SK-N-SH treated with all-trans-retinoic acid at 6 μM for 48 hours (cell line): ENCODE results near the gene SDR42E1.

Source experiments
- ATAC-seq: fragments of 200-7000 bp; cut with Tn5 transposase; 3 replicates; pipeline ENCODE4 v1.9.1; 2020; ENCODE audit warnings: mild to moderate bottlenecking, moderate library complexity
- ARNTL ChIP-seq: fragments of 450-650 bp; formaldehyde crosslinking; IDR thresholded peaks from 2 replicates; pipeline ENCODE4 v1.5.0; 2020; ENCODE audit warnings: low read depth, mild to moderate bottlenecking, moderate library complexity, borderline replicate concordance
- BACH2 ChIP-seq: fragments of 250-450 bp; sonication (Bioruptor Pico); IDR thresholded peaks from 2 replicates; pipeline ENCODE4 v1.9.0; 2021; ENCODE audit warnings: mild to moderate bottlenecking, borderline replicate concordance
- CSDC2 ChIP-seq: fragments of 250-450 bp; sonication (Bioruptor Pico); IDR thresholded peaks from 2 replicates; pipeline ENCODE4 v1.5.0; 2020; ENCODE audit warnings: mild to moderate bottlenecking, moderate library complexity
- ESRRG ChIP-seq: fragments of 250-450 bp; sonication (Bioruptor Pico); IDR thresholded peaks from 2 replicates; pipeline ENCODE4 v1.6.1; 2021; ENCODE audit warnings: mild to moderate bottlenecking
- GLIS3 ChIP-seq: fragments of 250-450 bp; sonication (Bioruptor Pico); IDR thresholded peaks from 2 replicates; pipeline ENCODE4 v1.5.0; 2020; ENCODE audit warnings: mild to moderate bottlenecking, moderate library complexity
- ISL1 ChIP-seq: fragments of 250-450 bp; sonication (Bioruptor Pico); IDR thresholded peaks from 2 replicates; pipeline ENCODE4 v2.1.2; 2022; ENCODE audit warnings: mild to moderate bottlenecking, moderate library complexity
- OSR1 ChIP-seq: fragments of 250-450 bp; sonication (Bioruptor Pico); IDR thresholded peaks from 2 replicates; pipeline ENCODE4 v1.8.0; 2022; ENCODE audit warnings: moderate library complexity, mild to moderate bottlenecking, inconsistent platforms
- PPARA ChIP-seq: fragments of 250-450 bp; sonication (Bioruptor Pico); IDR thresholded peaks from 2 replicates; pipeline ENCODE4 v1.5.0; 2020; ENCODE audit warnings: mild to moderate bottlenecking, borderline replicate concordance
- RARB ChIP-seq: fragments of 250-450 bp; sonication (Bioruptor Pico); IDR thresholded peaks from 2 replicates; pipeline ENCODE4 v1.8.0; 2021; ENCODE audit warnings: mild to moderate bottlenecking, moderate library complexity
- SNAI2 ChIP-seq: fragments of 250-450 bp; sonication (Bioruptor Pico); IDR thresholded peaks from 2 replicates; pipeline ENCODE4 v1.5.0; 2020; ENCODE audit warnings: mild to moderate bottlenecking, moderate library complexity
- TCF4 ChIP-seq: fragments of 250-450 bp; sonication (Bioruptor Pico); IDR thresholded peaks from 2 replicates; pipeline ENCODE4 v1.8.0; 2021; ENCODE audit warnings: mild to moderate bottlenecking, moderate library complexity, borderline replicate concordance
- TOX ChIP-seq: fragments of 250-450 bp; sonication (Bioruptor Pico); IDR thresholded peaks from 2 replicates; pipeline ENCODE4 v1.8.0; 2021; ENCODE audit warnings: mild to moderate bottlenecking, moderate library complexity, borderline replicate concordance
- ZFP3 ChIP-seq: fragments of 250-450 bp; sonication (Bioruptor Pico); IDR thresholded peaks from 2 replicates; pipeline ENCODE4 v1.5.0; 2020; ENCODE audit warnings: mild to moderate bottlenecking, moderate library complexity
- ZFP30 ChIP-seq: fragments of 450-650 bp; formaldehyde crosslinking; IDR thresholded peaks from 2 replicates; pipeline ENCODE4 v1.5.0; 2022; ENCODE audit warnings: mild to moderate bottlenecking, moderate library complexity
- ZNF565 ChIP-seq: fragments of 450-650 bp; formaldehyde crosslinking; conservative IDR thresholded peaks from 2 replicates; pipeline ENCODE4 v1.5.0; 2020; ENCODE audit warnings: low read depth, mild to moderate bottlenecking, moderate library complexity
- ZNF70 ChIP-seq: fragments of 450-650 bp; formaldehyde crosslinking; IDR thresholded peaks from 2 replicates; pipeline ENCODE4 v1.5.0; 2020; ENCODE audit warnings: mild to moderate bottlenecking, moderate library complexity
- ZNF8 ChIP-seq: fragments of 450-650 bp; formaldehyde crosslinking; IDR thresholded peaks from 2 replicates; pipeline ENCODE4 v1.5.0; 2020; ENCODE audit warnings: mild to moderate bottlenecking, moderate library complexity
- TF ChIP-seq, protein P1 (sequence below): fragments of 250-450 bp; sonication (Bioruptor Pico); IDR thresholded peaks from 2 replicates; pipeline ENCODE4 v1.5.1; 2020; ENCODE audit warnings: low read depth, mild to moderate bottlenecking, moderate library complexity
- TF ChIP-seq, protein P2 (sequence below): fragments of 250-450 bp; sonication (Bioruptor Pico); IDR thresholded peaks from 2 replicates; pipeline ENCODE4 v1.8.0; 2020; ENCODE audit warnings: mild to moderate bottlenecking, moderate library complexity, borderline replicate concordance
- TF ChIP-seq, protein P3 (sequence below): fragments of 250-450 bp; sonication (Bioruptor Pico); IDR thresholded peaks from 2 replicates; pipeline ENCODE4 v1.8.0; 2021; ENCODE audit warnings: low read depth, mild to moderate bottlenecking, moderate library complexity, borderline replicate concordance
- TF ChIP-seq, protein P4 (sequence below): fragments of 250-450 bp; sonication (Bioruptor Pico); IDR thresholded peaks from 2 replicates; pipeline ENCODE4 v1.5.1; 2021; ENCODE audit warnings: mild to moderate bottlenecking, moderate library complexity

Gene SDR42E1, protein sequence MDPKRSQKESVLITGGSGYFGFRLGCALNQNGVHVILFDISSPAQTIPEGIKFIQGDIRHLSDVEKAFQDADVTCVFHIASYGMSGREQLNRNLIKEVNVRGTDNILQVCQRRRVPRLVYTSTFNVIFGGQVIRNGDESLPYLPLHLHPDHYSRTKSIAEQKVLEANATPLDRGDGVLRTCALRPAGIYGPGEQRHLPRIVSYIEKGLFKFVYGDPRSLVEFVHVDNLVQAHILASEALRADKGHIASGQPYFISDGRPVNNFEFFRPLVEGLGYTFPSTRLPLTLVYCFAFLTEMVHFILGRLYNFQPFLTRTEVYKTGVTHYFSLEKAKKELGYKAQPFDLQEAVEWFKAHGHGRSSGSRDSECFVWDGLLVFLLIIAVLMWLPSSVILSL

DNA sequence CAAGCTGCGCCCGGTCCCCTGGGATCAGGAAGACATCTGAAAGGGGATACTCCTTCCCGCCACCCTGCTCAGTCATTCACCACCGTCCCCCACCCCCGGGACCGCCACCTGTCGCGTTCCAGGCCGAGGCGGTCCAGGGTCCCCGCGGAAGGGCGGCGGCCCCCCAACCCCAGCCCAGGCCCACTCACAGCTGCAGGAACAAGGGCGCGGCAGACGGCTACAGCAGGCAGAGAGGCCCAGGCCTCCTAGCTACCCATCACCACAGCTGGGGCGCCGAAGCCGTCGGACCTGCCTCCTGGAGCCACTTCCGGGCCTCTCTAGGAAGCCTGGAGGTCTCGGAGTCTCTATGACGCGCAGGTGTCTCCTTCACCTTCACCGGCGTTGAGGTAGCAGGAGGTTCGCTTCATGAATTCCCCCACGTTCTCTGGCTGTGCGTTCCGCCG lies at the start of gene SDR42E1:
Gene SDR42E1, minus strand, starts transcription at position 272 of the 443 bp plus-strand sequence. CDS start 10,612 bp downstream, outside the sequence.
- no peak for TF ChIP-seq ZNF8 (CRISPR knock-in tag)
- TF ChIP-seq, protein P1, sequence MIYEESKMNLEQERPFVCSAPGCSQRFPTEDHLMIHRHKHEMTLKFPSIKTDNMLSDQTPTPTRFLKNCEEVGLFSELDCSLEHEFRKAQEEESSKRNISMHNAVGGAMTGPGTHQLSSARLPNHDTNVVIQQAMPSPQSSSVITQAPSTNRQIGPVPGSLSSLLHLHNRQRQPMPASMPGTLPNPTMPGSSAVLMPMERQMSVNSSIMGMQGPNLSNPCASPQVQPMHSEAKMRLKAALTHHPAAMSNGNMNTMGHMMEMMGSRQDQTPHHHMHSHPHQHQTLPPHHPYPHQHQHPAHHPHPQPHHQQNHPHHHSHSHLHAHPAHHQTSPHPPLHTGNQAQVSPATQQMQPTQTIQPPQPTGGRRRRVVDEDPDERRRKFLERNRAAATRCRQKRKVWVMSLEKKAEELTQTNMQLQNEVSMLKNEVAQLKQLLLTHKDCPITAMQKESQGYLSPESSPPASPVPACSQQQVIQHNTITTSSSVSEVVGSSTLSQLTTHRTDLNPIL (CRISPR knock-in tag): no peak
- TF ChIP-seq, protein P2, sequence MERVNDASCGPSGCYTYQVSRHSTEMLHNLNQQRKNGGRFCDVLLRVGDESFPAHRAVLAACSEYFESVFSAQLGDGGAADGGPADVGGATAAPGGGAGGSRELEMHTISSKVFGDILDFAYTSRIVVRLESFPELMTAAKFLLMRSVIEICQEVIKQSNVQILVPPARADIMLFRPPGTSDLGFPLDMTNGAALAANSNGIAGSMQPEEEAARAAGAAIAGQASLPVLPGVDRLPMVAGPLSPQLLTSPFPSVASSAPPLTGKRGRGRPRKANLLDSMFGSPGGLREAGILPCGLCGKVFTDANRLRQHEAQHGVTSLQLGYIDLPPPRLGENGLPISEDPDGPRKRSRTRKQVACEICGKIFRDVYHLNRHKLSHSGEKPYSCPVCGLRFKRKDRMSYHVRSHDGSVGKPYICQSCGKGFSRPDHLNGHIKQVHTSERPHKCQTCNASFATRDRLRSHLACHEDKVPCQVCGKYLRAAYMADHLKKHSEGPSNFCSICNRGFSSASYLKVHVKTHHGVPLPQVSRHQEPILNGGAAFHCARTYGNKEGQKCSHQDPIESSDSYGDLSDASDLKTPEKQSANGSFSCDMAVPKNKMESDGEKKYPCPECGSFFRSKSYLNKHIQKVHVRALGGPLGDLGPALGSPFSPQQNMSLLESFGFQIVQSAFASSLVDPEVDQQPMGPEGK (CRISPR knock-in tag): no peak
- TF ChIP-seq ZNF70 (CRISPR knock-in tag): no peak
- TF ChIP-seq, protein P3, sequence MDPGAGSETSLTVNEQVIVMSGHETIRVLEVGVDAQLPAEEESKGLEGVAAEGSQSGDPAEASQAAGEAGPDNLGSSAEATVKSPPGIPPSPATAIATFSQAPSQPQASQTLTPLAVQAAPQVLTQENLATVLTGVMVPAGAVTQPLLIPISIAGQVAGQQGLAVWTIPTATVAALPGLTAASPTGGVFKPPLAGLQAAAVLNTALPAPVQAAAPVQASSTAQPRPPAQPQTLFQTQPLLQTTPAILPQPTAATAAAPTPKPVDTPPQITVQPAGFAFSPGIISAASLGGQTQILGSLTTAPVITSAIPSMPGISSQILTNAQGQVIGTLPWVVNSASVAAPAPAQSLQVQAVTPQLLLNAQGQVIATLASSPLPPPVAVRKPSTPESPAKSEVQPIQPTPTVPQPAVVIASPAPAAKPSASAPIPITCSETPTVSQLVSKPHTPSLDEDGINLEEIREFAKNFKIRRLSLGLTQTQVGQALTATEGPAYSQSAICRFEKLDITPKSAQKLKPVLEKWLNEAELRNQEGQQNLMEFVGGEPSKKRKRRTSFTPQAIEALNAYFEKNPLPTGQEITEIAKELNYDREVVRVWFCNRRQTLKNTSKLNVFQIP: no peak
- TF ChIP-seq OSR1: no peak
- TF ChIP-seq ZFP30 (CRISPR knock-in tag): no peak
- TF ChIP-seq TOX (CRISPR knock-in tag): no peak
- TF ChIP-seq ISL1: no peak
- no peak for TF ChIP-seq PPARA (CRISPR knock-in tag)
- TF ChIP-seq ESRRG (CRISPR knock-in tag): no peak
- TF ChIP-seq ZNF565 (CRISPR knock-in tag): no peak
- no peak for TF ChIP-seq GLIS3 (CRISPR knock-in tag)
- TF ChIP-seq CSDC2 (CRISPR knock-in tag): no peak
- TF ChIP-seq BACH2 (CRISPR knock-in tag): no peak
- TF ChIP-seq RARB (CRISPR knock-in tag): no peak
- no peak for TF ChIP-seq ZFP3
- TF ChIP-seq, all 23 proteins: peak for 0
- ATAC-seq: no peak

DNA sequence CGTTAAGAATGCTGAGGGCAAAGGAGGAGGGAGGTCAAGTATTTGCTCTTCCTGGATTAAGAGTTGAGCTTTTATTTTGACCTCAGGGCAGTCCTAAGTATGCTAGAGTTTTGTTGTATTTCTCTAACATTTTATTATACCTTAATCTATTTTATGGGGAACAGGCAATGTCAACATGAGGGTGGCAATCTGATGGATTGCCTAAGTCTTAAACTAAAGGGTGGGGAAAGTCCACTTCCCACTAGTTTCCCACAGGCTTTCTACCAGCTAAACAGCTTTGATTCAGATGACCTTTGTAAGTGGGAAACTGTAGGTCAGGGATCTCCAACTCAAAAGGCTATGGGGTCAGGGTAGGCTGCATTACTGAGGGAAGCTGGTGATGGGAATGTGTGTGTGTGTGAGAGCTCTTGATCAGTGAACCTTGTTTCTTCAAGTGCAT lies 48.7 kb upstream of the SDR42E1 start:
- no peak for ATAC-seq
- TF ChIP-seq ZFP3: no peak
- no peak for TF ChIP-seq SNAI2
- TF ChIP-seq ZNF8 (CRISPR knock-in tag): no peak
- TF ChIP-seq ESRRG (CRISPR knock-in tag): no peak
- no peak for TF ChIP-seq RARB (CRISPR knock-in tag)
- TF ChIP-seq ZNF565 (CRISPR knock-in tag): no peak
- no peak for TF ChIP-seq OSR1
- TF ChIP-seq, protein P1 (CRISPR knock-in tag): no peak
- no peak for TF ChIP-seq TCF4
- TF ChIP-seq ISL1: no peak
- TF ChIP-seq BACH2 (CRISPR knock-in tag): no peak
- TF ChIP-seq, protein P2 (CRISPR knock-in tag): no peak
- no peak for TF ChIP-seq ZNF70 (CRISPR knock-in tag)
- TF ChIP-seq ZFP30 (CRISPR knock-in tag): no peak
- no peak for TF ChIP-seq TOX (CRISPR knock-in tag)
- TF ChIP-seq, all 23 proteins: peak for 0

DNA sequence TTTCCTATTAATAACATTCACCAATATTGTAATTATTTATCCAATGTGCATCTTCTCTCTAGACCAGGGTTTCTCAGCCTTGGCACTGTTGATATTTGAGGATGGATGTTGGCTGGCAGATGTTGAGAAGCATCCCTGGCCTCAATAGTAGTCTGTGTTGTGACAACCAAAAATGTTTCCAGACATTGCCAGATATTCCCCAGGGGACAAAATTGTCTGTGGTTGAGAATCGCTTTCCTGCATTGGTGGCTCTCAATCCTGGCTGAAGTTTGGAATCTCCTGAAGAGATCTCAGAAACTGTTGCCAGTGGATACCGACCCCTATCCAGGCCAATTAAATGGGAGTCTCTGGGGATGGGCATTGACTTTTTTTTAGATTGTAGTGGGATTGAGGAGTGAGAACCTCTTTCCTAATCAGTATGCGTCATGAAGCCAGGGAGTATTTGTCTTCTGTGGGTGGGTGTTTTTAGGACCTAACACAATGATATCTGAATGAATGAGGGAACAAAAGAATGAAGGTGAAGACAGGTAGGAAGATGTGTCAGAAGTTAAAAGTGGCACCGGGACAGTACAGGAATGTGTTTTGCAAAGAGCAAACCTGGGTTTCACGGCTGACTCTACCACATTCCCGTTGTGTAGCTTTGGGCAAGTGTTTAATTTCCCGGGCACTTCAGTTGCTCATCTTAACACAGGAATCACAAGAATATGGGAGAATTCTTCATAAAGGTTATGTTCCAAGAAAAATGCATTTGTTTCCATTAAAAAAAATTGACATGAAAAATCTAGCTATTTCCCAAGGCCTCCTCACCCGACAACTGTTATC lies 48.1 kb upstream of the SDR42E1 start:
- no peak for ATAC-seq
- TF ChIP-seq ARNTL (CRISPR knock-in tag) (no peak), SNAI2 (no peak), ZFP3 (no peak), TOX (CRISPR knock-in tag) (no peak), ZFP30 (CRISPR knock-in tag) (no peak), BACH2 (CRISPR knock-in tag) (no peak), ZNF565 (CRISPR knock-in tag) (no peak), RARB (CRISPR knock-in tag) (no peak), OSR1 (no peak), ZNF8 (CRISPR knock-in tag) (no peak)
- TF ChIP-seq, protein P4, sequence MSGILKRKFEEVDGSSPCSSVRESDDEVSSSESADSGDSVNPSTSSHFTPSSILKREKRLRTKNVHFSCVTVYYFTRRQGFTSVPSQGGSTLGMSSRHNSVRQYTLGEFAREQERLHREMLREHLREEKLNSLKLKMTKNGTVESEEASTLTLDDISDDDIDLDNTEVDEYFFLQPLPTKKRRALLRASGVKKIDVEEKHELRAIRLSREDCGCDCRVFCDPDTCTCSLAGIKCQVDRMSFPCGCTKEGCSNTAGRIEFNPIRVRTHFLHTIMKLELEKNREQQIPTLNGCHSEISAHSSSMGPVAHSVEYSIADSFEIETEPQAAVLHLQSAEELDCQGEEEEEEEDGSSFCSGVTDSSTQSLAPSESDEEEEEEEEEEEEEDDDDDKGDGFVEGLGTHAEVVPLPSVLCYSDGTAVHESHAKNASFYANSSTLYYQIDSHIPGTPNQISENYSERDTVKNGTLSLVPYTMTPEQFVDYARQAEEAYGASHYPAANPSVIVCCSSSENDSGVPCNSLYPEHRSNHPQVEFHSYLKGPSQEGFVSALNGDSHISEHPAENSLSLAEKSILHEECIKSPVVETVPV (CRISPR knock-in tag): no peak
- TF ChIP-seq, protein P2 (CRISPR knock-in tag): no peak
